Panc1 (cell line): ENCODE results near the gene MUC5AC.

Experiments
- CTCF ChIP-seq: fragments of 450-650 bp; IDR thresholded peaks from 2 replicates; pipeline ENCODE4 v1.5.1; 2017; ENCODE audit warnings: mild to moderate bottlenecking
- SIN3A ChIP-seq: IDR thresholded peaks from 2 replicates; pipeline ENCODE4 v1.6.1; 2012; ENCODE audit warnings: low read depth, mild to moderate bottlenecking, low read length, moderate library complexity, borderline replicate concordance; ENCODE audit not compliant: insufficient read depth

GRCh38 chr11:1152316-1153104 is 5.2 kb upstream of the MUC5AC start:
- TF ChIP-seq SIN3A (no peak), CTCF (no peak)
